NB4 (cell line): ENCODE data around the gene BNC2.

Source experiments
- DNase-seq: peaks from one replicate; pipeline ENCODE4 v3.0.0; 2010; ENCODE audit warnings: low read depth
- H3K4me3 ChIP-seq: one replicate; pipeline ENCODE4 v1.5.1; 2011; ENCODE audit warnings: mild to moderate bottlenecking, low read depth, low read length, moderate library complexity
- MYC ChIP-seq: IDR thresholded peaks from 2 replicates; pipeline ENCODE4 v1.6.1; 2011; ENCODE audit warnings: low read depth, low read length
- POLR2A ChIP-seq: IDR thresholded peaks from 2 replicates; pipeline ENCODE4 v1.6.1; 2011; ENCODE audit warnings: mild to moderate bottlenecking; ENCODE audit not compliant: insufficient read length; ENCODE audit errors: extremely low read depth
- TF ChIP-seq, protein P1 (sequence below): IDR thresholded peaks from one replicate; pipeline ENCODE4 v1.5.1; 2012; ENCODE audit warnings: low read depth, low read length
- TF ChIP-seq, protein P2 (sequence below): IDR thresholded peaks from 2 replicates; pipeline ENCODE4 v1.6.1; 2011; ENCODE audit warnings: low read depth, low read length

The BNC2 gene

DNA sequence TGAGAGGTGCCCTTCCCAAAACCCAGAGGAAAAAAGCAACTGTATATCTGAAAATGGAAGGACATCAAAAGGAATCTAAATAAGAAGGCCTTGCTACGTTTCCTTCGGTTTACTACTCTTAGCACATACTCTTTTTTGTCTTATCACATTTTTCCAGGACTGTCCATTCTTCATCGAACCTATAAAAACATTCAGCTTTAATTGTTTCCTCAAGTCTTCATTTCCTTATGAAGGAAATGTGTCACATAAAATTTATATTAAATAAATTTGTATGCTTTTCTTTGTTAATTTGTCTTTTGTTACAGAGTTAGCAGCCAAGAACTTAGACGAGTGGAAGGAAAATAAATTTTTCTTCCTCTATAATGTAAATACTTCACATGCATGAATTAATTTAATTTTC, 255.0 kb downstream of the BNC2 start:
- H3K4me3 ChIP-seq: no peak overlapping the region
- DNase-seq: no peak
- TF ChIP-seq, protein P1, sequence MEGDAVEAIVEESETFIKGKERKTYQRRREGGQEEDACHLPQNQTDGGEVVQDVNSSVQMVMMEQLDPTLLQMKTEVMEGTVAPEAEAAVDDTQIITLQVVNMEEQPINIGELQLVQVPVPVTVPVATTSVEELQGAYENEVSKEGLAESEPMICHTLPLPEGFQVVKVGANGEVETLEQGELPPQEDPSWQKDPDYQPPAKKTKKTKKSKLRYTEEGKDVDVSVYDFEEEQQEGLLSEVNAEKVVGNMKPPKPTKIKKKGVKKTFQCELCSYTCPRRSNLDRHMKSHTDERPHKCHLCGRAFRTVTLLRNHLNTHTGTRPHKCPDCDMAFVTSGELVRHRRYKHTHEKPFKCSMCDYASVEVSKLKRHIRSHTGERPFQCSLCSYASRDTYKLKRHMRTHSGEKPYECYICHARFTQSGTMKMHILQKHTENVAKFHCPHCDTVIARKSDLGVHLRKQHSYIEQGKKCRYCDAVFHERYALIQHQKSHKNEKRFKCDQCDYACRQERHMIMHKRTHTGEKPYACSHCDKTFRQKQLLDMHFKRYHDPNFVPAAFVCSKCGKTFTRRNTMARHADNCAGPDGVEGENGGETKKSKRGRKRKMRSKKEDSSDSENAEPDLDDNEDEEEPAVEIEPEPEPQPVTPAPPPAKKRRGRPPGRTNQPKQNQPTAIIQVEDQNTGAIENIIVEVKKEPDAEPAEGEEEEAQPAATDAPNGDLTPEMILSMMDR: no peak
- TF ChIP-seq POLR2A (no peak), MYC (no peak)
- TF ChIP-seq, protein P2, sequence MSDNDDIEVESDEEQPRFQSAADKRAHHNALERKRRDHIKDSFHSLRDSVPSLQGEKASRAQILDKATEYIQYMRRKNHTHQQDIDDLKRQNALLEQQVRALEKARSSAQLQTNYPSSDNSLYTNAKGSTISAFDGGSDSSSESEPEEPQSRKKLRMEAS: no peak

DNA sequence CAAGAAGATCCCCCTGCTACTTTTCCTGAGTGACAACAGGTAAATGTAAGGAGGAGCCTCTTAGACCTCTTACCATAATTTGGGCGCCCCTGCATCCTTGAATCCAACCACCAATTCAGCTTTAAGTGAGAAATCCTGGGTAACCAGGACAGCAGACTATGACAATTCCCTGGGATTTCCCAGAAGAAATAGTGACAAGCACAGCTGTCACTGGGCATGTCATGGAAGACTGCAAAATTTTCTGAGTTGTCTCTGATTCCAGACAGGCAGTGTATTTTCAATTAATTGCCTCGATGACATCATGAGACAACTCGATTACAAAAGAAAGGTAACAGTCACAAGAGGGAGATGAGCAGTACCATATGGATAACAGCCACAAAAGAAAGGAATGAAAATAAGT, 256.9 kb downstream of the BNC2 start:
- H3K4me3 ChIP-seq: no peak overlapping the region
- no peak for TF ChIP-seq MYC
- TF ChIP-seq, protein P2: no peak
- TF ChIP-seq, protein P1: no peak
- DNase-seq: no peak

DNA sequence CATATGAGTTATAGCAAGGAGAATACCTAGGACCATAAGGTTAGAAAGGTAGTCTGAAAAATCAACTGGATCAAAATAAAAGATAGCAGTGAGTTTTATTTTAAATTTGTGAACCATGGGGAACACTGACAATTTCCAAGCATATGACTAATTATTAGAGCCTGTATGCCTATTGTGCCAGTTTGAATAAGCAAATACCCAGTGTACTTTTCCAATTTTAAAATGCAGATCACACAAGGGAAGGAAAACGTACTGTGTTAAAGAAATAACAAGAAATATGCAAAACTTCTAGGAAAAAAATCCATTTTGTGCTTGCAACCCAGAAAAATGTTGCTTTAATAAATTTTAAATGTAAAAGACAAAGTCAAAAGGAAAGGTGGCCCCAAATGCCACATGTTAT, 257.4 kb downstream of the BNC2 start:
- no peak for TF ChIP-seq POLR2A
- TF ChIP-seq, protein P1: no peak
- no peak for DNase-seq
- no peak overlapping the region for H3K4me3 ChIP-seq

DNA sequence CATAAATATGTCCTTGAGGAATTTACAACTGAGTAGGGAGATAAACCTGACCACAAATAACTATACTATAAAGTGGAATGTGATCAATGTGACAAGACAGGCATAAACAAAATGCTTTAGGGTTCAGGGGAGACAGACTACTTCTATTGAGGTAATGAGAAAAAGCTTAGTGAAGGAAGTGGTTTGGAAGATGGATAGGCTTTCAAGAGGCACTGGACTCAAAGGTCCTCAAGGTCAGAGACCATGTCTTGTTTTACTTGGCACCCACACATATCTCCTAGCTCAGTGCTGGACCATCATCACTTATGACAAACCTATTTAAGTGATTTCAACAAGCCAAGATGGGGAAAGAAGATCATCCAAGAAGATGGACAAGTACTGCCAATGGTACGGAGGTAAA, 257.8 kb downstream of the BNC2 start:
- no peak overlapping the region for H3K4me3 ChIP-seq
- no peak for DNase-seq
- TF ChIP-seq, protein P1: no peak
- TF ChIP-seq MYC (no peak), POLR2A (no peak)
- TF ChIP-seq, protein P2: no peak

DNA sequence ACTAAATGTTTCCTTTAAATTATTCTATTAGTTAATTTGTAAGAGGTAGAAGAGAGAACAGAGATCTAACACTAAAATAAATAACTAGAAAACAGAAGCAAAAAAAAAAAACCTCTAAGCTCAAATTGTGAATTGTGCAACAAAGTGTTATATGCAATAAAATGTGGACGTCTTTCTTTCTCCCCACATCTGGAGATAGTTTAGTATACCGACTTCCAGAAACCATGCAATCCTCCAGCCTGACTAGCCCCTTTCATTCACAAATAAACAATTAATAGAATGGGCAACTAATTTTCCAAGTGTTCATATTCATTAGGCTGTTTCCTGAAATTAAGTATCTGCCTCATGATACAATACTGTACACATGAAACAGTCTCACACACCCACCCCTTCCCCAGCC, 258.5 kb downstream of the BNC2 start:
- no peak overlapping the region for H3K4me3 ChIP-seq
- TF ChIP-seq, protein P2: no peak
- no peak for TF ChIP-seq MYC
- TF ChIP-seq POLR2A: no peak
- TF ChIP-seq, protein P1: no peak
- no peak for DNase-seq

DNA sequence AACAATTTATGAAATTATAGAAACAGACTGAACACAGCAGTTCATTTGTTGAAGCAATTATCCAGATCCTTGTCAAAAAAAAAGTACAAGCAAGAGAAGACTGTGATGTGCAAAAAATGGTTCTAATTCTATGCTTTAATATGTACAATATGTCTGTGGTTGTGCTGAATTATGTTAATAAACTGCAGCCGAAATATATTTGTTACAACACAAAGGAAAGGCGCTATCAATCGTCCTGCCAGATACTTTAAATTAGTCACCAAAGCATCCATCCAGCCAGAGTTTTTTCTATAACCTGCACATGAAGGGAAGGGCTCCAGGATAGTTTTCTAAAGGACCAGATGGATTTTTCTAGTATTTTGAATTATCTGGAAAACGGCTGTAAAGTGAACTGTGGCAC, 259.5 kb downstream of the BNC2 start:
- DNase-seq: no peak
- H3K4me3 ChIP-seq: no peak overlapping the region
- TF ChIP-seq MYC: no peak
- TF ChIP-seq, protein P1: no peak
- TF ChIP-seq, protein P2: no peak
- no peak for TF ChIP-seq POLR2A
